Fibroblast of mammary gland (primary cell): ENCODE measurements around the gene EGLN3.

Source experiments
- DNase-seq: peaks from one replicate; pipeline ENCODE4 v3.0.0-alpha.2; 2010; ENCODE audit warnings: low read depth
- H3K4me3 ChIP-seq: 2 replicates; pipeline ENCODE4 v1.5.1; 2011; ENCODE audit warnings: low read depth, mild to moderate bottlenecking, low read length, moderate library complexity; ENCODE audit not compliant: control insufficient read depth
- TF ChIP-seq, protein P1 (sequence below): conservative IDR thresholded peaks from 2 replicates; pipeline ENCODE4 v1.5.1; 2011; ENCODE audit warnings: low read depth, low read length, inconsistent platforms; ENCODE audit not compliant: control insufficient read depth, insufficient read depth

The EGLN3 gene

DNA sequence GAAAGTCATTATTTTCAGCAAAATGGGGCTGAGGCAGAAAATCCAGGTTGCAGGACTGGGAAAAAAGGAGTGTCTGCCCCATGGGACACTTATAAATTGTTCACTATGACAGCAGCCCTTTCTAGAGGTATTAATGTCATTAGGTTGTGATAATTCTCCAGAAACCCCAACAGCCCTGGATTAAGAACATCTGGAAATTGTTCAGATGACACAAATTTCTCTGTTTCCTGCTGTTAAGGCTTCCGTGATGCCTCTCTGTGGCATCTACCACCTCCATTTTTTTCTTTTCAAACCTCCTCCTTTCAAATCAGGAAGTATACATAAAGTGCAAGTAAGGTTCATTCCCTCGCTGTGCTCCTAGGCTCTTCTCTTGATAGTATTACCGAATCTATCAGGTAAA lies 25.6 kb downstream of the EGLN3 start:
- DNase-seq: no peak
- no peak overlapping the region for H3K4me3 ChIP-seq
- TF ChIP-seq, protein P1, sequence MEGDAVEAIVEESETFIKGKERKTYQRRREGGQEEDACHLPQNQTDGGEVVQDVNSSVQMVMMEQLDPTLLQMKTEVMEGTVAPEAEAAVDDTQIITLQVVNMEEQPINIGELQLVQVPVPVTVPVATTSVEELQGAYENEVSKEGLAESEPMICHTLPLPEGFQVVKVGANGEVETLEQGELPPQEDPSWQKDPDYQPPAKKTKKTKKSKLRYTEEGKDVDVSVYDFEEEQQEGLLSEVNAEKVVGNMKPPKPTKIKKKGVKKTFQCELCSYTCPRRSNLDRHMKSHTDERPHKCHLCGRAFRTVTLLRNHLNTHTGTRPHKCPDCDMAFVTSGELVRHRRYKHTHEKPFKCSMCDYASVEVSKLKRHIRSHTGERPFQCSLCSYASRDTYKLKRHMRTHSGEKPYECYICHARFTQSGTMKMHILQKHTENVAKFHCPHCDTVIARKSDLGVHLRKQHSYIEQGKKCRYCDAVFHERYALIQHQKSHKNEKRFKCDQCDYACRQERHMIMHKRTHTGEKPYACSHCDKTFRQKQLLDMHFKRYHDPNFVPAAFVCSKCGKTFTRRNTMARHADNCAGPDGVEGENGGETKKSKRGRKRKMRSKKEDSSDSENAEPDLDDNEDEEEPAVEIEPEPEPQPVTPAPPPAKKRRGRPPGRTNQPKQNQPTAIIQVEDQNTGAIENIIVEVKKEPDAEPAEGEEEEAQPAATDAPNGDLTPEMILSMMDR: no peak

DNA sequence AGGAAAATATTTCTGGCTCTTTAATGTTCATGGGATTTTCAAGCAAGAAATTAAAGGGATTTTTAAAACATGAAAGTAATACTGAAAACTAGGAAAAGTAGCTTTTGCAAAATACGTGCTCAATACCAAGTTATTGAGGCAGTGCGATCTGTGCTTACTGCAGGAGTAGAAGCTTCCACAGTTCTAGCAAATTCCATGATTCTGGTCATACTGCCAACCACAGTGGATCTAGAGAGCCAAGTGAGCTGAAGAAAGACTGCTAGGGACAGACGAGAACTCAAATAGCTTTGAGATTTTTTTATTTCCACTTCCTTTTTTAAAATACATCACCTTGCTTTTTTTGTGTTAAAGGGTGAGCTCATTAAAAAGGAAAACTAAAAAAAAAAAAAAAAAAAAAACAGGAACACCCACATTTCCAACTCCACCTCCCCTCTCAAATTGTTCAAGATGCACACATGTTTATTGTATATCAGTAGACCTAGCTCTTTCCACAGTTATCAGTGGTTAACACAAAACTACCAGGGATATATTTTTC lies 26.2 kb downstream of the EGLN3 start:
- DNase-seq: no peak
- H3K4me3 ChIP-seq: no peak overlapping the region
- TF ChIP-seq, protein P1: no peak

DNA sequence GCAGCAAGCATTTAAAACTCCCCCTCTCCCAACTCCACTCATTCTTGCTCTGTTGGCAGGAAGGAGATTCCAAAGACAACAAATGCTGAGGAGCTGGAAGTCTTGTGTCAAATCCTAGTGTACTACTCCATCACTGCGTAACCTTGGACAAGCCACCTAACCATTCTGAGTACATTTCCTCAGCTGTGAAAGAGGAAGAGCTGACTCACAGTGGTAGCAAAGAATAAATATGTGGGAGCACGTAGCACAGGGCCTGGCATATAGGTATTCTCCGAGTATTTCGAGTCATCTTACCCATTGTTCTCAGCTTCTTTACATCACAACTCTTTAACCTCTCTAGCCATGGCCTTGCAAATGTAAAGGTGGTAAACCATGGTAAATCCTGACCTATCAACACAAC lies 28.7 kb downstream of the EGLN3 start:
- no peak for DNase-seq
- H3K4me3 ChIP-seq: no peak overlapping the region
- TF ChIP-seq, protein P1: no peak

DNA sequence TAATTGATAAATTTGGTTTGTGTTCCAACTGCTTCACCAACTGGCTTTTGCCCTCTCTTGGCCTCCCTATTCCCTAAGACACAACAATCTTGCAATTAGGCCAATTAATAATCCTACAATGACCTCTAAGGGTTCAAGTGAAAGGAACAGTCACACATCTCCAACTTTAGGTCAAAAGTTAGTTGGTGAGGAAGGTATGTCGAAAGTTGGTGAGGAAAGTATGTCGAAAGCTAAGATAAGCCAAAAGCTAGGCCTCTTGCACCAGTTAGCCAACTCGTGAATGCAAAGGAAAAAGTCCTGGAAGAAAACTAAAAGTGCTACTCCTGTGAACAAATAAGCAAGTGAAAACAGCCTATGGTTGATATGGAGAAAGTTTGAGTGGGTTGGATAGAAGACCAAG lies 32.6 kb downstream of the EGLN3 start:
- no peak overlapping the region for H3K4me3 ChIP-seq
- no peak for DNase-seq
- TF ChIP-seq, protein P1: no peak

DNA sequence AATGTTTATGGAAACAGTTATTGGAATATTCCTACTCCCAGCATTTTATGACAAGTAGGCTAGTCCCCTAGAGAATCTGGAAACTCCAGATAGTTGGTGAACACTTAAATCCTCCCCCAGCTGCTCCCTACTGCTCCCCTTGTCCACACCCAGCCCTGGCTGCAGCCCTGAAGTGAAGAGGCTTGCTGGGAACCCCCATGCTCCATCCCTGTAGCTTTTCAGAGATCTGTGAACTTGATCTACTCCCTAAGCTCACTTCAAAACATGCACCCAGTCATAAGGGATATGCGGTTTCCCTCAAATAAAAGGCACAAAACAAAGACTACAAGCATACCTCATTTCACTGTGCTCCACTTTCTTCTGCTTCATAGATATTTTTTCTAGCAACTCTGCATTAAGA lies 33.2 kb downstream of the EGLN3 start:
- TF ChIP-seq, protein P1: no peak
- no peak for DNase-seq
- no peak overlapping the region for H3K4me3 ChIP-seq

DNA sequence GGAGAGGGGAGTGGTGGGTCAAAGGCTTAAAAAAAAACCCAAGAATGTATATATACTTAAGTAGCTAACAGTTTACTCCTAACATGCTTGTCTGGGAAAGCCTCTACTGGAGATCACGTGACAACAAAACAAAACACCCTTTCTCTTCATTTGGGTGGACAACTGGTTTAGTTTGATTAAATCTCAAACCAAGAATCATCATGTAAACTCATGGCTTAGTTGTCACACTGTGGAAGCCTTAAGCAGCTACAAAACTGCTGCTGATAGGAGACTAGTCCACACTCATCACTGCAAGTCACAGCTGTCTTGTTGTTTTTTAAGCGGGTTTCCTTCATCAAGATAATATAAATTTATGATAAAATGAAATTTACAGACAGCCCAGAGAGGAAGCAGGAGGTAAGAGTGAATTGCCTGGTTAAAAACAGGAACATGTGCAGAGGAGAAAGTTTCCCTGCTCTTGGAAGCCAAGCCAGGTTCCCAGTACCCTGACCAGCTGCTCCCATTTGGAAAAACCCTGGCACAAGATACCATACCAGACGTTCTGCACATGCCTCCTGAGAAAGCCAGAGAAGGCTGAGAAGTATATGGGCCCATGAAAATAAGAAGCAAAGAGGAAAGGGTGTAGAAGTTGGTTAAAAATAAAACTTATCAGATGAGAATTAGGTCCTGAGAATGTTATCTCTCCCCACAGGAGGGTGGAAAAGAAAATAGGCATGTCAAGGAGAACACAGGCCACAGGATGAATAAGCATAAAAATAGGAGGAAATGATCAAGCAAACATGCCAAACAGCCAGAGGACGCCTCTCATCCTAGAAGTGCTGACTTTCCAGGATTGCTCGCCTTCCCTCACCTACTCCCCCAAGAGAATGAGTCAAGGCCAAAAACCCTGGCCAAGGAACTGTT lies 34.0 kb downstream of the EGLN3 start:
- H3K4me3 ChIP-seq: no peak overlapping the region
- DNase-seq: peak; percentile 61
- TF ChIP-seq, protein P1: no peak
